Stimulated activated CD4-positive, alpha-beta T cell treated with anti-CD3 and anti-CD28 coated beads, Interleukin-12 subunit alpha, Interleukin-12 subunit beta, amount 100 ng/mL, for 4 hours (primary cell): ENCODE results near the gene SLC27A4.

Source experiments
- DNase-seq: peaks from one replicate; pipeline ENCODE4 v3.0.0-alpha.2; 2020

SLC27A4 gene

DNA sequence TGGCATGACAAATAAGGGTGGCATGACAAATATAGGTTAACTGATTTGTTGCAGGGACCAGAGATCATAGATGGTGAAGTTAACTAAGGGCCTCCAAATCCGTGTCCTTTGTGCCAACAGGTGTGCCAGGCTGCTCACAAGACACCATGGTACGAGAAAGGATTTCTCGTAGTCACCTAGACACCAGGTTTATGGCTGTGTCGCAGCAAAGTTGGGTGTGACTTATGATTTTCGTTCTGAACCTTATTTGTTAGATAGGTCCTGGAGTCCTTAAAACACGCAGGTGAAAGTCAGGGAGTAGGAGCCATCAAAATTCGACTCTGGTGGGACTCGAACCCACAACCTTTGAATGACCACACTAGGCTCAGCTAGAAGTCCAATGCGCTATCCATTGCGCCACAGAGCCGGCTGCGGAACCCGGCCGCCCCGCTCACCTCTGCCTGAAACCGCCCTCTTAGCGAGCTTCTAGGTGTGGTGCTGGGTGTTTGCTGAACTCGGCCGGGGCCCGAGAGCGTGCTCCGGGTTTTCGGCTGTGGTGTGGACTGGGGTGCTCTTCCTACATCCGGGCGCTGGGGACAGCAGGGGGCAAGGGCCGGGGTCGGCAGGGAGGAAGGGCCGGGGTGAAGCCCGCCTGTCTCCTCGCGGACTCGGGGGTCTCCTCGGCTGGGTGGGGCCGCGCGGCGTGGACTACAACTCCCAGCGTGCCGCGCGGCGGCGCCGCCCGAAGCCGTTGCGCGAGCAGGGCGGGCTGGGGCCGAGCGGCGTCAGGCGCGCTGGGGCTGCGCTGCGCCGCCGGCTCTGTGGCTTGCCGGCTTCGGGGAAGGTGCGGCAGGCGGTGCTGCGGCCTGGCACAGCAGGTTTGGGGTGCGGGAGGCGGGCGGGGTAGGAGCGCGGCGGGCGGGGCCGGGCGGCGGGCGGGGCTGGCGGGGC, at the start of gene SLC27A4:
TSS of gene SLC27A4 (plus strand) at position 767 of the 930 bp plus-strand sequence. CDS start 2,606 bp downstream, outside the sequence.
- peak; percentile 78 for DNase-seq

DNA sequence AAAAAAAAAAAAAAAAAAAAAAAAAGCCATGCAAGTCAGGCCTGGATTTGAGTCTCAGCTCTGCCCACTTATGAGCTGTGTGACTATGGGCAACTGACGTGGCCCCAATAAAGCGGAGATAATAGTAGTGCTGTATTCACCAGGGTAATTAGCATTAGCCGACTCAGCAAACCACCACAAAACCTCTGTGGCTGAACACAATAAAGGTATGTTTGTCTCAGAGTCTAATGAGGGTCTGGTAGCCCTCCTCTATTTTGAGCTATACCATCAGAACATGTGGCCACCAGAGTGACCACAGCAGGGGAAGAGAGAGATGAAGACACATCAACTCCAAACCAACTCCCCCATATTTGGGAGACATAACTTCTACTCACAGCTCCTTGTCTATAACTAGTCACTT, 48.3 kb upstream of the SLC27A4 start:
- no peak for DNase-seq

DNA sequence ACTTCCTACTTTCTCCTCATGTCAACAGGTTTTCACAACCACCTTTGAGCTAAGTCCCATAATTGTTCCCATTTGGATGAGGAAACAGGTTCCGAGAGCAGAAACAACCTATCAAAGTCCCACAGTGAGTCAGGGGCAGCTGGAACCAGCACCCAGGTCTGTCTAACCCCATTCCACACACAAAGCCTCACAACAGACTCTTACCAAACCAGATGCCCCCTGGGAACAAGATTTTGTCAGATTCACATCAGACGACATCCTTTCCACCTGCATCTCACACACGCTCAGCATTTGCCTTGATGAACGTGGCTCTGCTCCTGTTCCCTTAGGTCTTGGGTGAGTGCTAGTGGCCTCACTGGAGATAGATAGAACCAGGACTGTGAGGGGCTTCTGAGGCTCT, 47.2 kb upstream of the SLC27A4 start:
- no peak for DNase-seq

GRCh38 chr9:128294142-128294541, 46.2 kb upstream of the SLC27A4 start:
- no peak for DNase-seq

DNA sequence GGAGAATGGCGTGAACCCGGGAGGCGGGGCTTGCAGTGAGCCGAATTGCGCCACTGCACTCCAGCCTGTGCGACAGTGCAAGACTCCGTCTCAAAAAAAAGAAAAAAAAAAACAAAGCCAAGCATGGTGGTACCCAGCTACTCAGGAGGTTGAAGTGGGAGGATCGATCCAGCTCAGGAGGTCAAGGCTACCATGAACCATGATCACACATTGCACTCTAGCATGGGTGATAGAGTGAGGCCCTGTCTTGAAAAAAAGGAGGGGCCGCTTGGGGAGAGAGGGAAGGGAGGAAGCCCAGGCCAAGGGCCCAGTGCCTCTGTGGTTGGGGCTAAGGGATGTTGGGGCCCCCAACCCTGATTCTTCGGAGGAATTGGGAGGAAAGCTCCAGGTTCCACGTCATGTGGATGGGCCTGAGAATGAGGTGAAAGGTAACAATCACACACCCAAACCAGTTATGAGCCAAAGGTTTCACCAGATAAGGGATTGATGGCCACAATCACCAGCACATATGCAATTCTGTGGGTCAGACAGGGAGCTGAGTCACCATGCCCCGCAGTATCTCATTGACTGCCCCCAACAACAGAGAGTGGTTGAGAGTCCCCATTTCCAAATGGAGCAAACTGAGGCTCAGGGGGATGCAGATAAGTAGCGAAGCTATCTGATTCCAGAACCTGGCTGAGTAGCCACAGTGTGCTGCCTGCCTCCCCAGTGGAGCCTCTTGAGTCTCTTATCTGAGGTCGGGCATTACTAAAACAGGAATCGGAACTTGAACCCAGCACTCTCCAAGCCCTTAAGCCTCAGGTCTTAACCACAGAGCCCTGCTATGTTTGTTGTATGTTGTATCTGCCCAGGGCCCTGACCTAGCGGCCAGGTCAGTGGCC, 43.7 kb upstream of the SLC27A4 start:
- DNase-seq = no peak

DNA sequence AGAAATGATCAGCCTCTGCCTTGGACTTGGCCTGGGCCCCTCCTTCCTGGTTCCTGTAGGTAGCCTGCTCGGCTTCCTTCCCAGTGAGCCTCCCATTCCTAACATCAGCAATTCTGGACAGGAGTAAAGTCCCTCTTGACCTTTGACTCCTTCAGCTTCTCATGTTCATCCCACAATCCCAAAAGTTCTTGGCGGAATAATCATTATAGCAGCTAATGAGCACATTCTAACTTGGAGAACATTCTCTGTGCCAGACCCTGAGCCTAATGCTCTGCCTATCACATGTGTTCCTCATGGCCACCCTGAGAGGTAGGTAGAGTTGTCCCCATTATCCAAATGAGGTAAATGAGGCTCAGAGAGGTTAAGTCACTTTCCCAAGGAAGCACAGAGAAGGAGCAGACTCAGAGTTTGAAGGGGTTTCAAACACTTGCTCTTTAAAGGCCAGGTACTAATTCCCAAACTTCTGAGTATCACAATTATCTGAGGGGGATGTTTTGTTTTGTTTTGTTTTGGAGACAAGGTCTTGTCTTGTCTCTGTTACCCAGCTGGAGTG, 43.0 kb upstream of the SLC27A4 start:
- DNase-seq = no peak

DNA sequence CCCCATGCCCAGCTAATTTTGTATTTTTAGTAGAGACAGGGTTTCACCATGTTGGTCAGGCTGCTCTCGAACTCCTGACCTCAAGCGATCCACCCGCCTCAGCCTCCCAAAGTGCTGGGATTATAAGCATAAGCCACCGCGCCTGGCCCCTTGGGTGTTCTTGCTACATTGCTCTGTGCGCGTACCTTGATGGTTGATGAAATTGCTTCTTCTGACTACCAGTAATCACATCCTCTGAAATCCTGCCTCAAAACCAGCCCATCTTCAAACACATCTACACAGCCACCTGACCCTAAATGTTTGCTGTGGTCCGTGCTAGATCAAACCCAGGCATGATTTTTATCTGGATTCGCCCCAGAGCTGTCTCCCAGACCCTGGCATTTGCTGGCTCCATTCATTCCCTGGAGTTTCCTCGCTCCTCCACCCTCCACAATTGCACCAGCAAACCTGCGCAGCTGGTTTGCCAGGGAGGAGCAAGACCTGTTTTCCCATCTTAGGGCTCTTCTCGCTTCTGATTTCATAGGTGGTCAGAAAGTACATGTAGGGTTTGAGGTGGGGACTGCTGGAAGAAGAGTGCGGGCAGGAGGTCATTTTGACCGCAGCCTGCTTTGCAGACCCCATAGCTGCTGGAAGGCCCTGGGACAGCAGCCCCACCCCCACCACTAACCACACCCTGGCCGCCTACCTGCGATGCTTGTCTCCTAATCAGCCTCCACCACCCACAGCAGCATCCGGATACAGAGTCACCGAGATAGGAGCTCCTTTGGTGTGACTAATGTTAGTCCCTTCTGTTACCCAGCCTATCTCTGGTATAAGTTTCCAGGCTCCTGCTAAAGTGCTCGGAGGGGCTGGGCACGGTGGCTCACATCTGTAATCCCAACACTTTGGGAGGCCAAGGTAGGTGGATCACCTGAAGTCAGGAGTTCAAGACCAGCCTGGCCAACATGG, 41.5 kb upstream of the SLC27A4 start:
- DNase-seq = no peak

DNA sequence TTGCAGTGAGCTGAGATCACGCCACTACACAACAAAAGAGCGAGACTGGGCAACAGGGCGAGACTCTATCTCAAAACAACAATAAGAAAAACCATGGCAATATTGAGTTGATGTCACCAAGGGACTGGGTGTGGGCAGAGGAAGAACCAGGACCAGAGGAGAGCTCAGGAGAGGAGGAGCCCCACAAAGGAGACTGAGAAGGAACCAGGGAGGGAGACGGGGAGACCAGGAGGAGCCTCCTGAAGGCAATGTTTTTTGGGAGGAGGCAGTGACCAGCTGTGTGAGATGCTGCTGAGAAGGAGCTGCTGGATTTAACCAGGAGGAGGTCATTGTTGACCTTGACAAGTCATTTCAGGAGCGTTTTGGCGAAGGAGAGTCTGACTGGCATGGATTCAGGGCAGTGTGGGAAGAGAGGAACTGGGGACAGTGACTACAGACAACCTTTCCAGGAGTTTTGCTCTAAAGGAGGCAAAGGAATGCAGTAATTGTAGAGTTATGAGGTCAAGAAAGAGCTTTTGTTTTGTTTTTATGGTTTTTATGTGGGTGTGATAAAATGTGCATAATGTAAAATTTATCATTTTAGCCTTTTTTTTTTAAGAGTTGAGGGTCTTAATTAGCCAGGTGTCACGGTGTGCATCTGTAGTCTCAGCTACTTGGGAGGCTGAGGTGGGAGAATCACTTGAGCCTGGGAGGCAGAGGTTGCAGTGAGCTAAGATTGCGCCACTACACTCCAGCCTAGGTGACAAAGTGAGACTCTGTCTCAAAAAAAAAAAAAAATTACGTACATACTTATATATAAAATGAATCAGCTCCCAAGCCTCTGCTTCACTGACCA, 36.0 kb upstream of the SLC27A4 start:
- DNase-seq = no peak

- no peak for DNase-seq
Observed at GRCh38 chr9:128304971-128305288, 35.4 kb upstream of the SLC27A4 start.

DNA sequence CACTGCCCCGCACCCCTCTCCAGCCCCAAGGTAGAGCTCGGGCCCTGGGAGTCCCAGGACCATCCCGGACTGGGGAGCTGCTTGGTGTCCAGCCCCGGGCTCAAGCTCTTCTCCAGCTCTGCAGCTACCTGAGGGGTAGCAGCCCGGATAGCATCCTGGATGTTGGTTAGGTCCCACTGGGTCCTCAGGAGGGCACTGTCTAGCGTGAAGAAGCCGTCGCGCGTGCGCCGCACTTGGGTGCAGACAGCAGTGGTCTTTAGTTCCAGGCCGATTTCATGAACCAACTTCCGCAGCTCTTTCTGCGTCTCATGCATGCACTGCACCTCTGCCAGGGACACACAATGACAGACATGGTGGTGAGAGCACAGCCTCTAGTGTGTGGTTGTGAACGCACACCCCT, 30.8 kb upstream of the SLC27A4 start:
- DNase-seq = no peak

GRCh38 chr9:128310461-128310860, 29.9 kb upstream of the SLC27A4 start:
- DNase-seq = no peak

DNA sequence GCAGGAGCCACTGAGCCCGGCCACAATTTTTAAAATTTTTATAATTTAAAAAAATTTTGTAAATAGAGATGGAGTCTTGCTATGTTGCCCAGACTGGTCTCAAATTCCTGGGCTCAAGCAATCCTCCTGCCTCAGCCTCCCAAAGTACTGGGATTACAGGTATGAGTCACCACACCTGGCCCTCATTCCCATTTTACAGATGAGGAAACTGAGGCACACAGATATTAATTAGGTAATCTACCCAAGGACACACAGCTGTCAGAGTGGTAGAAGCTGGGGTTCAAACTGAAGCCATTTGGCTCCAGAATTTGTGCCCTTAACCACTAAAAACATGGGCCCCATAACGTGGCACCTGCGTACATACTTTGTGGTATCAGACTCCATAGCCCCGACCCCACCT, 25.6 kb upstream of the SLC27A4 start:
- DNase-seq = no peak

DNA sequence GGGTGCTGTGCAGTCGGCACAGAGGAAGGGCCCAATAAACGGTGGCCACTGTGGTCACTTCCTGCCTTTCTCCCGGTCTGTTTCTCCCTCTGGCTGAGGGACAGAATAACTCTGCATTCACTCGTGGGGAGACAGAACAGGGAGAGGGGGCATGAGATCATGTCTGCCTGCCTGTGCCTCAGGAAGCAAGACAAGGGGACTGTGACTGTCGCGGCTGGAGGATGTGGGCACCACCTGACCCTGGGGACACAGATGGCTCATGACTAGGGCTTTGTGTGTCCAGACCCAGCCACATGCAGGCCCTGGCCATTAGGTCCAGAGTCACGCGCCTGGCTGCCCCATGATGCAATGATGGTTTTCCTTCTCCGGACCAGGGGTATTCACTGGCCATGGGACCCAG, 23.9 kb upstream of the SLC27A4 start:
- DNase-seq = no peak

- DNase-seq = no peak
Observed at GRCh38 chr9:128317629-128318028, 22.7 kb upstream of the SLC27A4 start.

DNA sequence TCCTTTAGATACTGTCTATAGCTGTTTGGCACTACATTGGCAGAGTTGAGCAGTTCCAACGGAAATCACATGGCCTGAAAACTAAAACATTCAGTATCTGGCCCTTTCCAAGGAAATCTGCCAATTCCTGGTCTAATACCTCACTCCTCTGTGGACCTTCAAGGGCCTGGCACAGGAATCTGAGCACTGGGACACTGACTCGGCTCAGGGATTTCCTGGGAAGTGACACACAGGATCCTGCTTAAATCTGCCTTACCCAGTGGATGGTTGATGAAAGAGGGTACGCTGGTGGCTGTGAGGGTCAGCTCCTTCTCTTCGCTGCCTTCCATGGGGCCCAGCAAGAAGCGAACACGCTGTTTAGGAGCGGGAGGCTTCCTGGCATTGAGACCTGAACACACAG, 19.0 kb upstream of the SLC27A4 start:
- no peak for DNase-seq

DNA sequence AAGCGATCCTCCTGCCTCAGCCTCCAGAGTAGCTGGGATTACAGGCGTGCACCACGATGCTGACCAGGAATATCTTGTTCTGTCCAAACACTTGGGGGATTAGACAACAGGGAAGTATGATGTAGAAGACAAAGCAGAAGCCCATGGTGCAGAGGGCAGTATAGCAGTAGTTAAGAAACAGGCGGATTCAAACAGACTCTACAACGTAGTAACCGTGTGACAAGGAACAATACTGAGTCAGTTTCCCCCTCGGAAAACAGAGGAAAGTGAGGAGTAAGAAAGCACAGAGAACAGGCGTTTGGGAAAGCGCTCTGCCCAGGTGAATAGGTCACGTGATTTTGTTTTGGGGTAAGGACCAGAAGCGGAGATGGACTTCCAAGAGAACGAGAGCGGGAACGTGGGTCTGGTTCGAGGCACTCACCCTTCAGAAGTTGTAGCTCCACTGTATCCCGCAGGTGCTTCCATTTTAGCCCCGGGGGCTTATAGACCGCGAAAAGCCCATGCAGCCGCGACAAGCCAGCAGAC, 18.4 kb upstream of the SLC27A4 start:
- DNase-seq = no peak

GRCh38 chr9:128322404-128323211, 17.7 kb upstream of the SLC27A4 start, which contains the start of the genes COQ4 and TRUB2:
TSS of gene COQ4 (plus strand) at chr9:128322839. CDS start at chr9:128322859, 20 bp downstream.
TSS of gene TRUB2 (minus strand) at chr9:128322447. CDS start at chr9:128322408, 39 bp downstream.
- peak; percentile 89 for DNase-seq

- peak; percentile 27 for DNase-seq
Observed at GRCh38 chr9:128323212-128323730, 17.1 kb upstream of the SLC27A4 start.

DNA sequence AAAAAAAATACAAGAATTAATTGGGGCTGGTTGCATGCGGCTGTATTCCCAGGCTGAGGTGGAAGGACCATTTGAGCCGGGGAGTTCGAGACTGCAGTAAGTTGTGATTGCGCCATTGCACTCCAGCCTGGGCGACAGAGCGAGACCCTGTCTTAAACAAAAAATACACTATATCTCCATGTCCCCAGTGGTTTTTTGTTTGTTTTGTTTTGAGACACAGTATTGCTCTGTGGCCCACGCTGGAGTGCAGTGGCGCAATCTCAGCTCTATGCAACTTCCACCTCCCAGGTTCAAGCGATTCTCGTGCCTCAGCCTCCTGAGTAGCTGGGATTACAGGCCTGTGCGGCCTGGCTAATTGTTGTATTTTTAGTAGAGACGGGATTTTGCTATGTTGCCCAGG, 16.5 kb upstream of the SLC27A4 start:
- no peak for DNase-seq

DNA sequence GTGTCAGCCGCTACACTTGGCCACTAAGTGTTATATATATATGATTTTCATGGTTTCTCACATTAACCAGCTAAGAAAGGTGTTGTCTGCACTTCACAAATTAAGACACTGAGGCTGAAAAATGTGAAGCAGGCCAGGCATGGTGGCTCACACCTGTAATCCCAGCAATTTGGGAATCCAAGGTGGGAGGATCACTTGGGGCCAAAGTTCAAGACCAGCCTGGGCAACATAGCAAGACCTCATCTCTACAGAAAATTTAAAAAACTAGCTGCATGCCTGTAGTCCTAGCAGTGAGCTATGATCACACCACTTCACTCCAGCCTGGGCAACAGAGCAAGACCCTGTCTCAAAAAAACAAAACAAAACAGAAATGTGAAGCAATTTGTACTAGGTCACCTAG, 15.9 kb upstream of the SLC27A4 start:
- no peak for DNase-seq
